Liver (tissue), 3 donors: ENCODE results near the gene RBM33.

Experiments
- ATF3 ChIP-seq: IDR thresholded peaks from 2 replicates; pipeline ENCODE4 v1.6.1; 2016; ENCODE audit warnings: antibody characterized with exemption
- CTCF ChIP-seq: fragments of 150-350 bp; IDR thresholded peaks from 2 replicates; pipeline ENCODE4 v1.5.1; 2017; ENCODE audit warnings: improper control_type of control experiment, low read depth, low read length; ENCODE audit not compliant: missing input control
- EGR1 ChIP-seq, 2 donors: IDR thresholded peaks; 2 replicates each; pipeline ENCODE4 v1.6.1; 2016 to 2018; ENCODE audit warnings: antibody characterized with exemption in 2 of 2, low read depth in 2 of 2
- FOXA2 ChIP-seq: IDR thresholded peaks from 2 replicates; pipeline ENCODE4 v1.6.1; 2016; ENCODE audit warnings: antibody characterized with exemption
- JUND ChIP-seq, 2 donors: IDR thresholded peaks; 2 replicates each; pipeline ENCODE4 v1.6.1; 2016; ENCODE audit warnings: antibody characterized with exemption in 2 of 2
- REST ChIP-seq: IDR thresholded peaks from 2 replicates; pipeline ENCODE4 v1.6.1; 2016; ENCODE audit warnings: antibody characterized with exemption, mild to moderate bottlenecking
- SP1 ChIP-seq: IDR thresholded peaks from 2 replicates; pipeline ENCODE4 v1.6.1; 2018; ENCODE audit warnings: antibody characterized with exemption, mild to moderate bottlenecking
- YY1 ChIP-seq: IDR thresholded peaks from 2 replicates; pipeline ENCODE4 v1.6.1; 2016; ENCODE audit warnings: antibody characterized with exemption, mild to moderate bottlenecking
- TF ChIP-seq, protein P1 (sequence below): IDR thresholded peaks from 2 replicates; pipeline ENCODE4 v1.6.1; 2016; ENCODE audit warnings: antibody characterized with exemption
- donor health status: healthy.
- donor health status: healthy.

DNA sequence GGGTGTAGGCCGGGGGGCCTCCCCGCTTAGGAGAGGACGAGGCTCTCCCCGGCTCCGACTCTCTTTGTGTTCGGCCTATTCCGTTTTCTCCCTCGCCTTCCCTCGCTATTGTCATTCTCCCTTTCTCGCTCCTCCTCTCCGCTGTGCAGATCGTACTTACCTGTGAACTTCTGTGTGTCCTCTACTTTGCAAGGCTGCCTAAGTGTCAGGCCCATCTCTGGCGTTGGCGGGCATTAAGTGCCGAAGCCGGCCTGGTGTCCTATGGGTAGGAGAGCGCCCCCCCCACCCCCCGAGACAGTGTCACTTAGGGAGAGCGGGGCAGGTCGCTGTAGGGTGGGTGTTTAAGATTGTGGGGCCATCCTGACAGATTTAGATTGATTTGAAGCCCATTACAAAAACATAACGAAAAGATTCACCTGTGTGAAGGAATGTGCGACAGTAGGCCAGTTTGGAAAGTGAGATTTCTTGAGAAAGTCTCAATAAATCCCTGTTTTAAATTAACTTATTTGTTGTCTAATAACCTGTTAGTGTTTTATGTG lies 579 bp downstream of the RBM33 start:
- TF ChIP-seq REST: no peak
- TF ChIP-seq SP1: no peak
- no peak for TF ChIP-seq CTCF
- TF ChIP-seq JUND (IDR thresholded peaks at IDR 0.05): no peak
- no peak for TF ChIP-seq ATF3
- TF ChIP-seq, protein P1, sequence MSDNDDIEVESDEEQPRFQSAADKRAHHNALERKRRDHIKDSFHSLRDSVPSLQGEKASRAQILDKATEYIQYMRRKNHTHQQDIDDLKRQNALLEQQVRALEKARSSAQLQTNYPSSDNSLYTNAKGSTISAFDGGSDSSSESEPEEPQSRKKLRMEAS: no peak
- no peak for TF ChIP-seq FOXA2
- TF ChIP-seq EGR1 (IDR thresholded peaks at IDR 0.05; ENCODE audit: low read depth in 2 of 2): no peak
- TF ChIP-seq YY1: no peak
